ENCODE data around the gene AKAP6.

AKAP6 gene

GRCh38 chr14:32590157-32590556 lies 261.1 kb downstream of the AKAP6 start:
- DNase-seq = no peak

DNA sequence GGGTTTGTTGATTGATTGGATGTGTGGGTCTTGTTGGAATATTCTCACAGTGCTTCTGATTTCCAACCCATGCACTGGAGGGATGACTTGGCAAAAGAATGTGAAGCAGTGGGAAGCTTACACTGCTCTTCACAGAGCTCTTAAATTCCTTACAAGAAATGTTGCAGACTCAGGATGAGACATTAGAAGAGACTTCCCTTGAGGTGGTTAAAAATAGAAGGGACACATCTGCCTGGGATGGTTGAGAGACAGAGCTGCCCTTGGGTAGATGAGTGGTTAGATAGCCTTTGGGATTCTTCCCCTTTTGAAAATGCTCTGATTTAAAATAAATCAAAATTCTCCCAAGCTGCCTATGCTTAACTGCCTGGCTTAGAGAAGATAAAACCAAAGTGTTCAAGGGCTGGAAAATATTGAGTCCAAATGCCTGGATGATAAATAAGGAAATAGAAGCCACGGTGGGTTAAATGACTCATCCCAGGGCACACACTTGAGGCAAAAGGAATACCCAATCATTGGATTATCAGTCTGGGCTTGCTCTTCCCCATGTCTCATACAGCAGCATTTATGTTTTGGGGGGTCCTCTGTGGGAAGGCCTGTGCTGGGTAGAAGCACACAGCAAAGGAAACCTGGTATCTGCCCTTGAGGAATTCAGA lies 264.3 kb downstream of the AKAP6 start:
- DNase-seq = peak; percentile 56

DNA sequence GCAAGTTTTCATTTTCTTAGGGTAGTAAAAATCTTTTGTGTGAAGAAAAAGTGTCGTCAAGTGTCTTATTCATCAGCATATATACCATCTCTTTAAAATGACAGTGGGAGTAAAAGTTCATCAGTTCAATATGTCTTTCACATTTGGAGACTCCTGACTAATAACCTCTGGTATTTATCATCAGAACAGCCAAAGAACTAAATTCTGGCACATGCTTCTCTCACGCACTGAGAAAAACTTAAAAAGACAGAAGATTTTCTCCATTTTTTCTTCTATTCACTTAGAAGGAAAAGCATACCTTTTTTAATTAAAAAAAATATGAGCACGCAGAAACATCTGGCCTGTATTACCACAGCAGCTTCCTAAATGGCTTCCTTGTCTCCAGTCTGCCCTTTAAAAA lies 265.7 kb downstream of the AKAP6 start:
- no peak for DNase-seq

DNA sequence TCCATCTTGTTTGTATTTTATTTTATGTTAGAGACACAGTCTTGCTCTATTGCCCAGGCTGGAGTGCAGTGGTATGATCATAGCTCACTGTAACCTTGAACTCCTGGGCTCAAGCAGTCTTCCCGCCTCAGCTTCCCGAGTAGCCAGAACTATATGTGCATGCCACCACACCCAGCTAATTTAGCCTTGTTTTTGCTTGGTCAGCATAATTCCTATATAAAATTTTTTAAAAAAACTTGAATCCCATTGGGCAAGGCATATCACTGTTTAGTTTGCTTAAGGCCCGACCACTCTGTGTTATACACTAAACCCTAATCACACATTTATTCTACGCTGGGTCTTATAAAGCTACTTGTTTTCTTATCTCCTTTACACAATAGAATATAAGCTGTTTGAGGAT lies 266.4 kb downstream of the AKAP6 start:
- DNase-seq = no peak

DNA sequence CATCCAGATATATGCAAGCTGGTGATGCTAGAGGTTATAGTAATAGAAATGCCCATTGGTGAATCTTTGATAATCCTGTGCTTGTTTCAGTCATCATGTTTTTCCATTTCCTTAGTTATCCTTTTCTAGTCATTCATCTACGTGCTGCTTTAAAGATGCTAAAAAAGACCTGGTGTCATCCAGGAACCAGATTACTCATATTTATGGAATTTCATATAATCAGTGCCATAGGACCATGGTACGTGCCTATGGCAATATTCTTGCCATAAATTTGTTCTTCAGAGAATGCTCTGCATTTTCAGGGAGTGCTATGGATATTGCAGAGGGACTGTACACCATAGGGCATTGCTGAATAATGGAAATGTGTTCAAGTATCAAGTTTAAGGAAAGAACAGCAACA lies 267.3 kb downstream of the AKAP6 start:
- DNase-seq = no peak

DNA sequence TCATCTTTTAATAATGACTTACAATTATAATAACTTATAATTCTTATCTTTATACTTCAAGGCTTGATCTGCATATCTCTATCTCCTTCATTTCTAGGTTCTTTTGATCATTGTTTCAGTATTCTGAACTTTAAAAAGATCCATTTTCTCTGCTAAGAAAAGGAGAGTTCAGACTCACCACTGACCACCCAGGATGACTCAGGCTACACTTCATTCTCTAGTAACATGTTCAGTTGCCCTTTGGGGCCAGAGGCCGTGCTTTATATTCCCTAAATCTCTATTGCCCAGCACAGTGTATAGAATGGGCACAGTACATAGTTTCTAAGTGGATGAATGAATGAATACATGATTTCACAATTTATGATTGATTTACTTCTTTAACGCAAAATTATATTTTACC lies 268.7 kb downstream of the AKAP6 start:
- no peak for DNase-seq

GRCh38 chr14:32601069-32601468 lies 272.0 kb downstream of the AKAP6 start:
- DNase-seq = no peak

- DNase-seq = no peak
These were observed 272.8 kb downstream of the AKAP6 start for GRCh38 chr14:32601906-32602305.

DNA sequence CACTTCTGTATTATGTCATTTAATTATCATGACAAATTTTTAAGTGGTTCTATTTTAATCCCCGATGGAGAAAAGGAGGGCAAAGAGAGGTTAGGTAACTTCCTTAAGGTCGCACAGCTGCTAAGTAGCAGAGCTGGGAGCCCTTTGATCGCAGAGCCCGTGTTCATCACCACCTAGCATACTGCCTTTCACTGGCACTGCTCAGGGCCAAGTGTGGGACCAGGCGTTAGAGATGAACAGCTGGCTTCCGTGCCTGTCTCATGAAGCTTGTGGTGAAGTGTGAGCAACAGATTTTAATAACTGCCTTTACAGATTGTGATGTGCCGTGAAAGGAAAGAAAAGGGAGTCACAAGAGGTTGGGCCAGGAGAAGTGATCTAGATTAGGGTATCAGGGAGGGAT lies 273.6 kb downstream of the AKAP6 start:
- no peak for DNase-seq

DNA sequence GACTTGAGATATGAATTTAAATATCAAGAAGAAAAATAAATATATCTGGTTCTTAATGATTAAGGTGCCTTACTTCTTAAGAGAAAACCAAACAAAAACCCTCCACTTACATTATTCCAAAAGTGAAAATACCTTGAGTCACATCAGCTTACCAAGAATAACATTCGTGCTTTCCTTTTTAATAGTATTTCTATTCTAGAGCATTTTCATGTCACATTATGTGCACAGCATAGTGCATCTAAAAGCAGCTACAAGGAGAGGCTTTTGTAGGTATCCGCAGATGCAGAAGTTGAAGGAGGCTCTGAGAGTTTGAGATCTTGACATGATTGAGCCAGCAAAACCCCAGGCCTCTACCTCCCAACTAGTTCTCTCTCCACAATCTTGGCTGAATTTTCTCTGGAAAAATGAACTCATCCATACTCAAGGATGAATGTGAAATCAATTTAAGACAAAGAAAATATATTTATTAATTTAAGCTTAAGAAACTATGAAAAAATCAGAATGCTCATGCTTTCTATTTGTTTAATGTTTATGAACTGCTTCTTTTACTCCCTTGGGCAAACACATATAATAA lies 275.0 kb downstream of the AKAP6 start:
- no peak for DNase-seq

DNA sequence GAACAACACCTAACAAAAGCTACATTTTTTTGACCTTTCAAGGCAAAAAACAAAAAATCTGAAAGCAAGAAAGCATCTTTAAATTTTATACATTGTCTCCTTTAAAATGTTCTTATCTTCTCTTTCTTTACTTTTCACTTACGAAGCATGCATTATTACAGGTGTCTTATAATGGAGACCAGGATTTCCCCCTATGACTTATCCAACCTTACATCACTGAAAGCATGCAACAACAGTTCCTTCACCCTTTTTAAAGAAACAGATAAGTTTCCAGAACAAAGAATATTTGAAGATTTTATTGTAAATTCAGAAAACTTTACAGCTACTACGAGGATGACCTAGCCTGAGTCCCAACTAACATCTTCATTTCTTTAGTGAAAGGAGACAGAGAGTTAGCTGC lies 277.2 kb downstream of the AKAP6 start:
- no peak for DNase-seq

DNA sequence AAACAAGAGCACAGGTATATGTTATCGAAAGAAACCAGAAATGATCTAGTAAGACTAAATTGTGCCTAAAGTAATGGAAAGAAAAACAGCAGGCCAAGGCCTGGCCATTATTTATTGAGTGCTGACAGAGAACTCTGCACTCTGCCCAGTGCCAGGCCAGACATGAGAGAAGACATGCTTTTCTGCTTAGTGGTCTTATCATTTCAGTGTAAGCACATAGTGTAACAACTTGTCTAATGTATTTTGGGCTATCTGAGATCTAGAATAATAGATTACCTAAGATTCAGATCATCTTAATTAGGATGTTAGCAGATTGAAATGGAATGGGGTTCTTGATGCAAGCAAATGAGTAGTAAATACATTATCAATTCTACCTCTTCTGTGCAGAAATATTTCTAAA lies 278.3 kb downstream of the AKAP6 start:
- DNase-seq = no peak

- no peak for DNase-seq
These were observed 279.8 kb downstream of the AKAP6 start for GRCh38 chr14:32608857-32609256.

DNA sequence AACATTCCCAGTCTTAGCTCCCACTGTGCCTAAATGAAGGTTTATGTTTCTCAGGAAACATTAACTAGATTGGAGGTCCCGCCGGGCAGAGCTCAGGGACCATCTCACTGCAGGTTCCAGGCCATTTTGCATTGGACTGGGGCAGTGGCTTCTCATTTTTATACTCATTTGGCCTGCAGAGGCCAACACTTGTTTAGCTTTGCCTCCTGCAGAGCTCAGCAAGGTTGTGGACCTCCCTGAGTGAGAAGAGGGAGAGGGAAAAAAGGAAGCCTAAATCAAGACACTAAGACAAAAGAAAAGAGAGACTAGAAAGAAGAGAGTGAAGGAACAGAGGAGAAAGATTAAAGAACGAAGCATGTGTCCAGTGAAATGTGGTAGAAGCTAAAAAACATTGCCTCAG lies 280.3 kb downstream of the AKAP6 start:
- no peak for DNase-seq

DNA sequence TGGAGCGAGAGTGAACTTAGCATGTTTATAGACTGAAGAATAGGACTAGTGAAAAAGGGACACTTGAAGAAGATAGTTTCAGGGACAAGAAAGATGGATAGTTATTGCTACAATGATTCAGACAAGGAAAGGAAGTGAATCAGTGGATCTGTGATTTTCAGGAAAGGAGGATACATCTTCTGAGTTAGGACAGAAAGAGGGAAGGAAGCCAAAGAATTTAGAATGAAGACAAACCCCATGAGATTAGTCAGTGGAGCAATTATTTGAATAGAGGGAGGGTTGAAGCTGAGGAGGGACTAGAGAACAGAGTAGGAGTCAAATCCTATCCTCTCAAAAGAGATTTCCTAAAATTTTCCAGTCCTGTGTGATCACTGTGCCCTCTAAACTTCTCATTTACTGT lies 282.7 kb downstream of the AKAP6 start:
- DNase-seq = no peak

GRCh38 chr14:32618991-32619390 lies 289.9 kb downstream of the AKAP6 start:
- no peak for DNase-seq

DNA sequence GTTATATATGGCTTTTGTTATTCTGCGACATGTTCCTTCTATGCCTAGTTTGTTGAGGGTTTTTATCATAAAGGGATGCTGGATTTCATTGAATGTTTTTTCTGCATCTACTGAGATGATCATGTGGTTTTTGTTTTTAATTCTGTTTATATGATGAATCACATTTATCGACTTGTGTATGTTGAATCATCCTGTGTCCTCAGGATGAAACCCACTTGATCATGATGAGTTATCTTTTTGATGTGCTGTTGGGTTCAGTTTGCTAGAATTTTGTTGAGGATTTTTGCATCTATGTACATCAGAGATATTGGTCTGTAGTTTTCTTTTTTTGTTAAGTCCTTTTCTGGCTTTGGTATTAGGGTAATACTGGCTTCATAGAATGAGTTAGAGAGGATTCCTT lies 291.2 kb downstream of the AKAP6 start:
- no peak for DNase-seq

DNA sequence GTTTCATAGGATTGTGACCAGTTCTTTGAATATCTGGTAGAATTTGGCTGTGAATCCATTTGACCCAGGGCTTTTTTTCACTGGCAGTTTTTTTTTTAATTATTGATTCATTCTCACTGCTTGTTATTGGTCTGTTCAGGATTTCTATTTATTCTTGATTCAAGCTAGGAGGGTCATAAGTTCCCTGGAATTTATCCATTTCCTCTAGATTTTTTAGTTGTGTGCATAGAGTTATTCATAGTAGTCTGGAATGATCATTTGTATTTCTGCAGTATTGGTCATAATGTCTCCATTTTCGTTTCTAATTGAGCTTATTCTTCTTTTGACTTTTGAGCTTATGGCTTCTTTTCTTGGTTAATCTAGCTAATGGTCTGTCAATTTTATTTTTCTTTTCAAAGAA lies 291.6 kb downstream of the AKAP6 start:
- no peak for DNase-seq

DNA sequence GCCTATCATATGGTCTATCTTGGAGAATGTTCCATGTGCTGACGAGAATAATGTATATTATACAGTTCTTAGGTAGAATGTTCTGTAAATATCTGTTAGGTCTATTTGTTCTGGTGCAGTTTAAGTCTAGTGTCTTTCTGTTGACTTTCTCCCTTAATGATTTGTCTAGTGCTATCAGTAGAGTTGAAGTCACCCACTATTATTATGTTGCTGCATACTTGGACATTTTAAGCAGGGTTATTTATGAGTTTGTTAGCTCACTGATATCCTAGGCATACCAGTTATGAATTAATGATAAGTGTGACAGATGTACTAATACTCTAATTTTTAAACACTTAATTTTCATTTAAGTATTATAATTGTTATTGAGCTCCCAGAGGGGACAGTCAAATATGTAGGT lies 292.5 kb downstream of the AKAP6 start:
- DNase-seq = no peak

DNA sequence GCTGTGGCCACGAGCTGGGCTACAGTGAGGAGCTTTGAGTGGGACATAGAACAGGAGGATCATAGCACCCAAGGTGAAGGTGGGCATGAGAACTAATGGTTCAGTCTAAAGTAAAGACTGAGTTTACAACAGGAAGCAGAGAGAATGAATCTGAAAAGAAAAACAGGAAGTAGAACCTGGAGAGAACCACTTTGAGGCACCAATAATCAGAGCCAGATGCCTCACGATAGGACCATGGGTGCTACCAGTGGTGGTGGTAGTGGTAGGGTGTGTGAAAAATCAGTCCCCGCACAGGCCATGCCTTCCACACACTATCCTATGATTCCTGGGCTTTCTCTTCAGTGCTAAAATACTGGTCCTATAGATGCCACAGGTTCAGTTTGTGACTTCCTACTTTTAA lies 293.6 kb downstream of the AKAP6 start:
- DNase-seq = peak; percentile 21

- no peak for DNase-seq
These were observed 294.4 kb downstream of the AKAP6 start for GRCh38 chr14:32623300-32624093.

- DNase-seq = no peak
These were observed 296.1 kb downstream of the AKAP6 start for GRCh38 chr14:32625211-32625610.

GRCh38 chr14:32627545-32628298 lies 298.6 kb downstream of the AKAP6 start:
- peak; percentile 52 for DNase-seq

DNA sequence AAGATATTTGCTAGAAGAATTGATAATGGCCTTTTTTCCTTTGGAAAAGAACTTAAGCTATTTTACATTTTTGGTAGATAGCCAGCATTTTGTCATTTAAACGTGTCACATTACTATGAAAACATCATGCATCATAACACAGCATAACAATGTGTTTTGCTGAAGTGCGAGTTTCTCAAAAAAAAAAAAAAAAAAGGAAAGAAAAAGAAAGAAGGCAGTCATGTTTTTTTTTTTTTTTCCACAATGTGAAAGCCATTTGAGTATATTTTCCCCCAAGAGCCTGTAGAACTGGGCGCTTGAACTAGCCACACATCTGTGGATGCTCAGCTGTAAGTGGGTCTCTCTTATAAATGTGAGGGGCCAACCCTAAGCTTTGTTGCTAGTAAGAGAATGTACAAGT lies 300.1 kb downstream of the AKAP6 start:
- no peak for DNase-seq

All from OCI-M1 (cell line).